Lower leg skin (tissue), 4 donors: ENCODE measurements around the gene TSHZ2. TPM values are rescaled to one million over a fixed set of nuclear protein-coding genes. Genes with fewer than 3 reads are reported as not detected.
A peak's percentile ranks its signal among the peaks of the same experiment; 100 is the strongest.

ENCODE experiments used
- DNase-seq, 2 donors: peaks; one replicate each; pipeline ENCODE4 v3.0.0-alpha.2; 2019; ENCODE audit warnings: low spot score in 2 of 2
- H3K4me3 ChIP-seq: fragments of 200-600 bp; sonication (generic); 2 replicates; pipeline ENCODE4 v1.5.1; 2017; ENCODE audit warnings: mild to moderate bottlenecking, low read depth; ENCODE audit not compliant: poor library complexity, severe bottlenecking
- CTCF ChIP-seq, 3 donors: fragments of 450-650 bp; IDR thresholded peaks; one replicate each; pipeline ENCODE4 v1.5.1; 2016; ENCODE audit warnings: antibody characterized with exemption in 3 of 3, mild to moderate bottlenecking in 3 of 3, moderate library complexity in 2 of 3
- POLR2A ChIP-seq, 2 donors: fragments of 450-650 bp; IDR thresholded peaks; one replicate each; pipeline ENCODE4 v1.6.1; 2016 to 2017; ENCODE audit warnings: antibody characterized with exemption in 2 of 2, mild to moderate bottlenecking in 1 of 2, moderate library complexity in 1 of 2
- WGBS, 2 donors: methylation state at CpG; one replicate each; pipeline ENCODE4 v1.1.5; 2018; 5-methylcytosine and 5-hydroxymethylcytosine counted together
- intact Hi-C: fragments of 100-400 bp; cut with DNase I; formaldehyde crosslinking; loops from one replicate; pipeline ENCODE4 v1.15.0; 2023; ENCODE audit warnings: low total_unique reads
- total RNA-seq, 4 donors: library from RNA; depleted of rRNA; stranded (reverse); fragments of >200 nt; gene quantifications; one replicate each; pipeline ENCODE4 v1.1.0, GENCODE V29; 2016

The TSHZ2 gene
- total RNA-seq, 4 donors from 2014 or later = 8.1 to 25.7 (median 10.5) TPM

- intact Hi-C loops = no loop called here
- no peak overlapping the region for H3K4me3 ChIP-seq
- DNase-seq = no peak
- TF ChIP-seq POLR2A (IDR thresholded peaks at IDR 0.05) = no peak
- no peak for TF ChIP-seq CTCF (IDR thresholded peaks at IDR 0.05)
- 77 to 80% methylated on average over 6 of the region's 6 CpGs for WGBS, 2 donors
These were observed 214.5 kb downstream of the TSHZ2 start for GRCh38 chr20:53186635-53187034.

DNA sequence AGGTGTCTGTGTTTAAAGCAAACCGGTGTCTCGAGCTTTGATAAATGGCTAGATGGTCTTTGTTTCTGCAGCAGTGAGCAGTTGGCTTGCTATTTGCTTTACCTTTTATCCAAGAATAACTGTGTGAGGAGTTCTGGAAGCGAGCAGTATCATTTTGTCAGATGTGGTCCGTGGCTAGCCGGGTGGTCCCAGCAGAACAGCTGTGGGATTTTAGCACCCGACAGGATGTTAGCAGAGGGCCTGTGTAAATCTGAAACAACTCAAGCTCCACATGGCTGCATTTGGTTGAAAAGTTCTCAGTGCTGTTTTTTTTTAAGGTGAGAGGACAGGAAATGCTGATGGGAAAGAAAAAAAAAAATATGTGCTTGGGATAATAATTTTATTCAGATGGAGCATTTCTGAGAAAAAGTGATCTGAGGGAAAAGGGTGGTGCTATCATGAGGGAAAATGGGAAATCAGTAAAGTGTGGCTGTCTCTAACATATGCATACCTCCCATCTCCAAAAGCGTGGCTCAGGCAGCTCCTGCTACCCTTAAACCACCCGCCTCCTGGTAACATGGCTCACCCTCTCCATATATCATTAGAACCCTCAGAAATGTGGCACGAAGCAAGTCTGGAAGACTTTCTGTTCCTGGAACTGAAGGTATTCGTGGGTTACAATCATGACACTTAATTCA, 215.4 kb downstream of the TSHZ2 start:
- intact Hi-C loops = no loop called here
- TF ChIP-seq CTCF (IDR thresholded peaks at IDR 0.05) (no peak), POLR2A (IDR thresholded peaks at IDR 0.05) (no peak)
- no peak overlapping the region for H3K4me3 ChIP-seq
- 75 to 85% methylated on average over 10 of the region's 10 CpGs for WGBS, 2 donors
- DNase-seq = no peak

DNA sequence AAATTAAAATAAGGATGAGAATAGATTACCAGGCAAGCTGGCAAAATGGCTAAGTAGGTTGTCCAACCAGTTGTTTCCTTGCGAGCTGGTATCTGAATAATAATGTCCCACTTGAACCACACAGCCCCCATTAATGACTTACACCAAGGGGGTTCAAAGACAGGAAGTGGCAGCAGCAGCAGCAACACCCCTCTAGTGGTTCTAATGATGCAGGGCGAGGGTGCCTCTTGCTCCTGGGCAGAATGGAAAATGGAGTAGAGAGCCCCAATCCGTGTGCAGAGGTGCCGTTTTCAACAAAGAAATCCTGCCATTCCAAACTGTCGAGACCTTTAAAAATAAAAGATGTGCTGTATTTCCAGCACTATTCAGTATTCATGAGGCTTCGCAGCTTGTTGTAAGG, 218.1 kb downstream of the TSHZ2 start:
- WGBS, 2 donors = 88 to 90% methylated on average over 6 of the region's 6 CpGs
- DNase-seq = peak in 1 of 2 donors; percentile 10
- intact Hi-C loops = no loop called here
- TF ChIP-seq POLR2A (IDR thresholded peaks at IDR 0.05) (no peak), CTCF (IDR thresholded peaks at IDR 0.05) (no peak)
- H3K4me3 ChIP-seq = no peak overlapping the region

DNA sequence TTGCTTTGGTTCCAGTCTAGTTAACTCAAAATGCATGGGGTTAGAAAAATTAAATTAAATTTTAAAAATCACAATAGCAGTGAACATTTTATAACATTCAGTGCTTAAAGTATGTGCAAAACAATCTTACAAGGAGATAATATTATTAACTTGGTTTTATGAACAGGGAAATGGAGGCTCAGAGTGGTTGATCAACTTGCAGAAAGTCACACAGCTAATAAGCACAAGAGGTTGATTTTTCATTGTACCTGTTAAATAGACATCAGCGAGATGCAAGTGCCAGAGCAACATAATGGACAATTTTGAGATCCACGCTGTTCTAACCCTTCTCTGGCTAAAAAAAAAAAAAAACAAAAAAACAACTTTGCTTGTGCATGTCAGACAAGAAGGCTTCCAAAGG, 219.8 kb downstream of the TSHZ2 start:
- DNase-seq = no peak
- no peak overlapping the region for H3K4me3 ChIP-seq
- 95 to 97% methylated on average over 2 of the region's 2 CpGs for WGBS, 2 donors
- intact Hi-C loops = no loop called here
- TF ChIP-seq CTCF (IDR thresholded peaks at IDR 0.05) = no peak
- TF ChIP-seq POLR2A (IDR thresholded peaks at IDR 0.05) = no peak

- 73 to 83% methylated on average over 11 of the region's 11 CpGs for WGBS, 2 donors
- no peak overlapping the region for H3K4me3 ChIP-seq
- intact Hi-C loops = no loop called here
- DNase-seq = peak in 1 of 2 donors; percentile 31
- TF ChIP-seq POLR2A (IDR thresholded peaks at IDR 0.05) (no peak), CTCF (IDR thresholded peaks at IDR 0.05) (no peak)
These were observed 222.4 kb downstream of the TSHZ2 start for GRCh38 chr20:53194306-53195290.
